Measurements from ENCODE around the gene FBP2. TPM values are rescaled to one million over a fixed set of nuclear protein-coding genes. Genes with fewer than 3 reads are reported as not detected.
A peak's percentile ranks its signal among the peaks of the same experiment; 100 is the strongest.

The FBP2 gene
- total and polyA plus RNA-seq, 2 of the 8 experiments (the other 6 are each of a cell fraction or from before 2014, with no cell fraction given), result not detected

DNA sequence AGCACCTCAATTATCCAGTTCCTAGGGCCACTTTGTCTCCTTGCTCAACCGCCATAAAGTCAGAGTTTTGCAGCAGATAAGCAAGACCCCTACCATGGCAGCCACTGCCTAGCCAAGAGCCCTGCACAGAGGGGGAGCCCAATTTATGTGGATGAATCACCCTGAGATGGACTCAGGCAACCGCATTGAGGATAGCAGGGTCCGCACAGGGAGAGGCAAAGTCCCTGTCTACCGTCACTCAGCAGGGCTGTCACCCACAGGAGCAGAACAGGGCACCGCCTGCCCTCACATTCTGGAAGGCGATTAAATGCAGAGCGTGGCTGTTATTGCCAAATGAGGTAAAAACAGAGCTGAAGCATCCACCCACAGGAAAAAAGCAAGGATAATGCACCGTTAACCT, 1.7 kb downstream of the FBP2 start:
- Histone ChIP-seq H4K5ac (ENCODE audit: insufficient read length, low read depth, low read length) (no peak overlapping the region), H2BK20ac (ENCODE audit: low read length) (no peak overlapping the region), H2AK5ac (ENCODE audit: low read depth, low read length) (no peak overlapping the region), H3K36me3 (ENCODE audit: control insufficient read depth in 2 of 4, insufficient read depth in 4 of 4, low read length in 3 of 4) (no peaks in the 10 kb centered on the region), H2BK12ac (ENCODE audit: low read depth, low read length) (no peak overlapping the region), H3K4me1 (replicated peaks in 1 of 4; ENCODE audit: control insufficient read depth in 3 of 4, insufficient read depth in 4 of 4, low read length in 3 of 4) (no peaks in the 10 kb centered on the region), H3K23me2 (ENCODE audit: low read depth, low read length) (no peaks in the 10 kb centered on the region), H3K9me3 (ENCODE audit: insufficient read depth in 2 of 2, low read depth in 1 of 2, low read length in 1 of 2) (no peaks in the 10 kb centered on the region), H3K14ac (ENCODE audit: insufficient read length) (no peak overlapping the region), H2AFZ (ENCODE audit: low read length) (no peak overlapping the region), H3K79me2 (ENCODE audit: control insufficient read depth in 1 of 2, insufficient read depth in 2 of 2, low read length in 2 of 2) (no peaks in the 10 kb centered on the region), H4K91ac (replicated peaks; ENCODE audit: insufficient read length, low read length) (no peak overlapping the region), H3K79me1 (ENCODE audit: low read depth, low read length) (no peaks in the 10 kb centered on the region), H3K27me3 (replicated peaks in 1 of 4; ENCODE audit: control insufficient read depth in 3 of 4, extremely low read depth in 1 of 4, insufficient read depth in 3 of 4, low read length in 3 of 4) (no peaks in the 10 kb centered on the region), H2BK120ac (replicated peaks; ENCODE audit: low read depth, low read length) (no peak overlapping the region), H3K4ac (replicated peaks; ENCODE audit: insufficient read length, low read depth, low read length) (no peak overlapping the region), H4K20me1 (replicated peaks in 1 of 2; ENCODE audit: control insufficient read depth in 1 of 2, insufficient read depth in 2 of 2, low read length in 2 of 2) (no peaks in the 10 kb centered on the region), H2BK5ac (ENCODE audit: low read depth, low read length) (no peak overlapping the region), H3K56ac (replicated peaks; ENCODE audit: insufficient read length, low read depth, low read length) (no peak overlapping the region), H3K9ac (replicated peaks in 1 of 4; ENCODE audit: extremely low read depth in 1 of 4, low read depth in 3 of 4, low read length in 3 of 4) (no peak overlapping the region), H2BK15ac (ENCODE audit: low read length) (no peak overlapping the region), H3K4me2 (ENCODE audit: insufficient read depth in 1 of 2, low read depth in 2 of 2, low read length in 2 of 2) (no peak overlapping the region), H3K18ac (ENCODE audit: extremely low read depth, low read length) (no peak overlapping the region), H3K27ac (ENCODE audit: low read depth, low read length) (no peak overlapping the region; the same call in 1 of the 2 replicates), H3K23ac (ENCODE audit: insufficient read length) (no peak overlapping the region), H4K8ac (ENCODE audit: extremely low read depth, insufficient read depth, low read length) (0 out of 2 replicates have a peak overlapping the region, but pooled peaks have one; percentile 43), H3K4me3 (ENCODE audit: extremely low read depth in 1 of 4, insufficient read depth in 2 of 4, low read depth in 3 of 4, low read length in 4 of 4) (no peak overlapping the region)
- FAIRE-seq (no peak), DNase-seq (ENCODE audit: low read depth in 1 of 2, low spot score in 2 of 2) (no peak)
- TF ChIP-seq MAX (IDR thresholded peaks at IDR 0.05) (no peak), MAFK (IDR thresholded peaks at IDR 0.05; ENCODE audit: low read depth, low read length) (no peak), RBBP5 (IDR thresholded peaks at IDR 0.05; ENCODE audit: borderline replicate concordance, low read depth, low read length) (no peak), CBX8 (IDR thresholded peaks at IDR 0.05; ENCODE audit: borderline replicate concordance, low read depth, low read length) (no peak), ASH2L (IDR thresholded peaks at IDR 0.05; ENCODE audit: low read length) (no peak), ATF3 (IDR thresholded peaks at IDR 0.05; ENCODE audit: insufficient read depth, low read depth, low read length) (no peak), SUZ12 (IDR thresholded peaks at IDR 0.05; ENCODE audit: low read length) (no peak), TAF1 (IDR thresholded peaks at IDR 0.05; ENCODE audit: low read depth, low read length) (no peak)
- POLR2A ChIA-PET (ENCODE audit: partially characterized antibody), result interaction anchor here (0.8 kb wide), 1 partner anchor 37 kb away, joined by 3 read pairs; the partner anchor contains the start of gene PCAT7
- CTCF ChIA-PET (ENCODE audit: partially characterized antibody), result interaction anchor here (0.6 kb wide), 1 partner anchor 15 kb away, joined by 3 read pairs; no protein-coding TSS in a partner anchor
- WGBS, 2 experiments (ENCODE audit: extremely low coverage in 1 of 2, insufficient coverage in 1 of 2, insufficient read length in 1 of 2, insufficient replicate concordance in 2 of 2, low coverage in 1 of 2, low lambda C conversion rate in 2 of 2, missing lambda C conversion rate in 1 of 2), result 87% methylated on average over 8 of the region's 8 CpGs; no CpG with 5 or more reads in 1 of the 2 experiments

All from H1 (cell line).